ENCODE results near the gene TLE3. TPM values are rescaled to one million over a fixed set of nuclear protein-coding genes. Genes with fewer than 3 reads are reported as not detected.

TLE3 gene
- total and polyA plus RNA-seq, 2 of the 13 experiments (the other 11 are each of a cell fraction or from before 2014, with no cell fraction given): 11.9 to 13.8 TPM

DNA sequence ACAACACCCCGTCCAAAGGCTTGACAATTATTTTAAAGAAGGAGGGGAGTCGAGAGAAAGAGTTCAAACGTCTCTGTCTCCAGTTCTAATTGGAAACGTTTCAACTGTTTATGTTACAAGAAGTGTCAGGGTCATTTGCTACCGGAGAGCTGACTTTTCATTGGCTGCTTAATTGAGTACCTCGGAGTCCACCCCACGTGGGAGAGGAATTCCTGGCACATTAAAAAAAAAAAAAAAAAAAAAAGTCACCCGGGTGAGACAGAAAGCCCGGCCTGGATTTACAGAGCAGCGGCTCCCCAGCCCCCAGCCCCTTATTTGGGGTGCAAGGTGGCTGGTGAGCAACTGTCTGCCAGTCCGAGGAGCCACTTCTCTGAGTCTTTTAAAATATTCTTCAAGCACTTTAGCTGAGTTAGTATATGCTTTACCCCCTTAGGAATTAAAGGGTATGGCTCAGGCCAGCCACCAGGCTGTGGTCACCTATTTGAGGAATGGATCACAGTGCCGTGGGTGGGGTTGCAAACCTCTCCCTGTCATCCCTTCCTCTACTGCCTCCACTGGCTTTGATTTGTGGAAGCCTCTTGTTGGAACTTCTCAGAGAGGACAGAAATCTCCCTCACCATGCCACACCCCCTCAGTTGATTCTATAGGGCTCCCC is 3.9 kb upstream of the TLE3 start (continued):
- TF ChIP-seq, protein P1, sequence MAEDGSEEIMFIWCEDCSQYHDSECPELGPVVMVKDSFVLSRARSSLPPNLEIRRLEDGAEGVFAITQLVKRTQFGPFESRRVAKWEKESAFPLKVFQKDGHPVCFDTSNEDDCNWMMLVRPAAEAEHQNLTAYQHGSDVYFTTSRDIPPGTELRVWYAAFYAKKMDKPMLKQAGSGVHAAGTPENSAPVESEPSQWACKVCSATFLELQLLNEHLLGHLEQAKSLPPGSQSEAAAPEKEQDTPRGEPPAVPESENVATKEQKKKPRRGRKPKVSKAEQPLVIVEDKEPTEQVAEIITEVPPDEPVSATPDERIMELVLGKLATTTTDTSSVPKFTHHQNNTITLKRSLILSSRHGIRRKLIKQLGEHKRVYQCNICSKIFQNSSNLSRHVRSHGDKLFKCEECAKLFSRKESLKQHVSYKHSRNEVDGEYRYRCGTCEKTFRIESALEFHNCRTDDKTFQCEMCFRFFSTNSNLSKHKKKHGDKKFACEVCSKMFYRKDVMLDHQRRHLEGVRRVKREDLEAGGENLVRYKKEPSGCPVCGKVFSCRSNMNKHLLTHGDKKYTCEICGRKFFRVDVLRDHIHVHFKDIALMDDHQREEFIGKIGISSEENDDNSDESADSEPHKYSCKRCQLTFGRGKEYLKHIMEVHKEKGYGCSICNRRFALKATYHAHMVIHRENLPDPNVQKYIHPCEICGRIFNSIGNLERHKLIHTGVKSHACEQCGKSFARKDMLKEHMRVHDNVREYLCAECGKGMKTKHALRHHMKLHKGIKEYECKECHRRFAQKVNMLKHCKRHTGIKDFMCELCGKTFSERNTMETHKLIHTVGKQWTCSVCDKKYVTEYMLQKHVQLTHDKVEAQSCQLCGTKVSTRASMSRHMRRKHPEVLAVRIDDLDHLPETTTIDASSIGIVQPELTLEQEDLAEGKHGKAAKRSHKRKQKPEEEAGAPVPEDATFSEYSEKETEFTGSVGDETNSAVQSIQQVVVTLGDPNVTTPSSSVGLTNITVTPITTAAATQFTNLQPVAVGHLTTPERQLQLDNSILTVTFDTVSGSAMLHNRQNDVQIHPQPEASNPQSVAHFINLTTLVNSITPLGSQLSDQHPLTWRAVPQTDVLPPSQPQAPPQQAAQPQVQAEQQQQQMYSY (CRISPR knock-in tag; IDR thresholded peaks at IDR 0.05): peak; percentile 99
- 0 out of 2 replicates have a peak, but pooled peaks have one; percentile 4 for TF ChIP-seq TCF7 (IDR thresholded peaks at IDR 0.05; ENCODE audit: low read depth)
- no peak for TF ChIP-seq LRRFIP1 (CRISPR knock-in tag; conservative IDR thresholded peaks at IDR 0.05)
- TF ChIP-seq HOXA5 (CRISPR knock-in tag; IDR thresholded peaks at IDR 0.05): no peak
- peak; percentile 88 for TF ChIP-seq ZNF362 (CRISPR knock-in tag; IDR thresholded peaks at IDR 0.05; ENCODE audit: borderline replicate concordance)
- no peak for TF ChIP-seq SSRP1 (CRISPR knock-in tag; IDR thresholded peaks at IDR 0.05)
- peak; percentile 40; the same call in 1 of the 2 replicates for TF ChIP-seq ISL2 (CRISPR knock-in tag; IDR thresholded peaks at IDR 0.05)
- no peak for TF ChIP-seq FUBP1 (CRISPR knock-in tag; IDR thresholded peaks at IDR 0.05; ENCODE audit: borderline replicate concordance)
- TF ChIP-seq, protein P2, sequence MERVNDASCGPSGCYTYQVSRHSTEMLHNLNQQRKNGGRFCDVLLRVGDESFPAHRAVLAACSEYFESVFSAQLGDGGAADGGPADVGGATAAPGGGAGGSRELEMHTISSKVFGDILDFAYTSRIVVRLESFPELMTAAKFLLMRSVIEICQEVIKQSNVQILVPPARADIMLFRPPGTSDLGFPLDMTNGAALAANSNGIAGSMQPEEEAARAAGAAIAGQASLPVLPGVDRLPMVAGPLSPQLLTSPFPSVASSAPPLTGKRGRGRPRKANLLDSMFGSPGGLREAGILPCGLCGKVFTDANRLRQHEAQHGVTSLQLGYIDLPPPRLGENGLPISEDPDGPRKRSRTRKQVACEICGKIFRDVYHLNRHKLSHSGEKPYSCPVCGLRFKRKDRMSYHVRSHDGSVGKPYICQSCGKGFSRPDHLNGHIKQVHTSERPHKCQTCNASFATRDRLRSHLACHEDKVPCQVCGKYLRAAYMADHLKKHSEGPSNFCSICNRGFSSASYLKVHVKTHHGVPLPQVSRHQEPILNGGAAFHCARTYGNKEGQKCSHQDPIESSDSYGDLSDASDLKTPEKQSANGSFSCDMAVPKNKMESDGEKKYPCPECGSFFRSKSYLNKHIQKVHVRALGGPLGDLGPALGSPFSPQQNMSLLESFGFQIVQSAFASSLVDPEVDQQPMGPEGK (CRISPR knock-in tag; IDR thresholded peaks at IDR 0.05): peak; percentile 28; the same call in 1 of the 2 replicates
- 0 out of 2 replicates have a peak, but pooled peaks have one; percentile 4 for TF ChIP-seq ZFP91 (CRISPR knock-in tag; IDR thresholded peaks at IDR 0.05; ENCODE audit: borderline replicate concordance)
- no peak for TF ChIP-seq ZNF678 (CRISPR knock-in tag; IDR thresholded peaks at IDR 0.05)
- peak; percentile 27; the same call in 1 of the 2 replicates for TF ChIP-seq PHF21A (CRISPR knock-in tag; IDR thresholded peaks at IDR 0.05)
- TF ChIP-seq MED1 (CRISPR knock-in tag; IDR thresholded peaks at IDR 0.05): 0 out of 2 replicates have a peak, but pooled peaks have one; percentile 16
- TF ChIP-seq SAP130 (CRISPR knock-in tag; IDR thresholded peaks at IDR 0.05; ENCODE audit: low read depth): peak; percentile 49; the same call in 1 of the 2 replicates
- TF ChIP-seq MIXL1 (CRISPR knock-in tag; IDR thresholded peaks at IDR 0.05): 0 out of 2 replicates have a peak, but pooled peaks have one; percentile 13
